ENCODE results near the gene RTCA. TPM values are rescaled to one million over a fixed set of nuclear protein-coding genes. Genes with fewer than 3 reads are reported as not detected.
"Not testable (repeated sequence)": the region's sequence is repeated elsewhere in the genome, so short reads cannot be mapped to it uniquely, and the experiment has no call there.

Gene RTCA
- total RNA-seq, 6 experiments from 2014 or later = 47.4 to 55.7 (median 53.2) TPM

DNA sequence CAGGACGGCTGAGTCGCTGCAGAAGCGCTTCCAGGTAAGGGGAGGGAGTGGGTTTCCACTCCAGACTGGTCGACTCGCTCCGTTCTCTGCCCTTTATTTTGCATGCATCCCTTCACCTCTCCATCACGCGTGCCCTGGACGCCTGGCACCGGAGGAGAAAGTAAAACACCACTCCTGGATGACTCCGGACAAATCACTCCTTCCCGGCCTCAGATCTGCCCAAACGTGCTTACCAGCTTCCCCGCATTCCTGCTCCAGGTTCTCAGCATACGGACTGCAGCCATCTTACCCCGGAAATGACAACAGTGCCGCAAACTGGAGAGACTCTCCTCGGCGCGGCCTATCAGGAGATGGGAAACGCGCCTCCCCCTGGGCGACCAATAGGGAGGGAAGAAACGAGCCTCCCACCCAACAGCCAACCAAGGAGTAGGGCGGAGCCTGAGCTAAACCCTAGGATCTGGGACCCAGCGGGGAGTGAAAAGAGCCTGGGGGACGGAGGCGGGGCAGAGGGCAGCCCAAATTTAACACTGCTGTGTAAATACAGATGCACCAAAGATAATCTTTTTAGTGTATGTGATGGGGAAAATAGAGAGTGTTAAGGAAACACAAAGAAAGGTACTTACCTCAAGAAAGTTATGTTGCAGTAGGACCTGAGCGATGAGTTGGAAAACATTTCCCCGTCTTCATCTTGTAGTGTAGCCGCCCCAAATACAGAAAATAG, 16.3 kb upstream of the RTCA start, which contains the start of gene DBT:
Gene DBT, minus strand, starts transcription at position 298 of the 721 bp plus-strand sequence. Its CDS starts 14 bp downstream, at position 284.
- peak; percentile 93 for DNase-seq
- H3K4me1 Mint-ChIP-seq (ENCODE audit: low read depth) = peaks cover 10% of the 10 kb centered on the region
- H3K9me3 Mint-ChIP-seq = no peaks in the 10 kb centered on the region
- H3K27ac Mint-ChIP-seq = no peak within 1 kb of the TSS
- peaks cover 6% of the 10 kb centered on the region; the same call in 1 of the 2 replicates for H3K27me3 Mint-ChIP-seq (ENCODE audit: insufficient read depth)
- no peak within 1 kb of the TSS for H3K4me3 Mint-ChIP-seq
- no peaks in the 10 kb centered on the region for H3K36me3 Mint-ChIP-seq (ENCODE audit: low read depth)
- TF ChIP-seq, protein P1, sequence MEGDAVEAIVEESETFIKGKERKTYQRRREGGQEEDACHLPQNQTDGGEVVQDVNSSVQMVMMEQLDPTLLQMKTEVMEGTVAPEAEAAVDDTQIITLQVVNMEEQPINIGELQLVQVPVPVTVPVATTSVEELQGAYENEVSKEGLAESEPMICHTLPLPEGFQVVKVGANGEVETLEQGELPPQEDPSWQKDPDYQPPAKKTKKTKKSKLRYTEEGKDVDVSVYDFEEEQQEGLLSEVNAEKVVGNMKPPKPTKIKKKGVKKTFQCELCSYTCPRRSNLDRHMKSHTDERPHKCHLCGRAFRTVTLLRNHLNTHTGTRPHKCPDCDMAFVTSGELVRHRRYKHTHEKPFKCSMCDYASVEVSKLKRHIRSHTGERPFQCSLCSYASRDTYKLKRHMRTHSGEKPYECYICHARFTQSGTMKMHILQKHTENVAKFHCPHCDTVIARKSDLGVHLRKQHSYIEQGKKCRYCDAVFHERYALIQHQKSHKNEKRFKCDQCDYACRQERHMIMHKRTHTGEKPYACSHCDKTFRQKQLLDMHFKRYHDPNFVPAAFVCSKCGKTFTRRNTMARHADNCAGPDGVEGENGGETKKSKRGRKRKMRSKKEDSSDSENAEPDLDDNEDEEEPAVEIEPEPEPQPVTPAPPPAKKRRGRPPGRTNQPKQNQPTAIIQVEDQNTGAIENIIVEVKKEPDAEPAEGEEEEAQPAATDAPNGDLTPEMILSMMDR (IDR thresholded peaks at IDR 0.05) = no peak

DNA sequence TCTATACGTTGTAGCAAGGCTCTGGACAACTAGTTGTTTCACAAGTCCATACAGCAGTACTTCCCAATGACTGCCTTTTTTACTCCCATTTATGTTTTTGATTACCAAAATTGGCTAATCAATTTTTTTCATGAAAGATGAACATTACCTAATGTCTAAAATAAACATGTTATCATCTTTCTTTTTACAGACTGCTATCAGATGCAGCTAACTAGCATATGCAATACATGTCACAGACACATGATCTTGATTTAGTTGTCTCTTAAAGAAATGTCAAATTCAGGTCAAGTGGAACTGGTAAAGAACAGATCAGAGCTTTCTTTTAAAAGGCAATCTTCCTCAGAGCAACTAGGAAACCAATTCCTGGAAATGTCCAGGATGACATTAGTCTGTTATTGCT, 15.8 kb upstream of the RTCA start:
- Mint-ChIP-seq H3K27me3 (ENCODE audit: insufficient read depth) (peaks cover 8% of the 10 kb centered on the region; the same call in 1 of the 2 replicates), H3K9me3 (no peaks in the 10 kb centered on the region), H3K36me3 (ENCODE audit: low read depth) (no peaks in the 10 kb centered on the region), H3K4me3 (no peak overlapping the region), H3K27ac (no peak overlapping the region), H3K4me1 (ENCODE audit: low read depth) (peaks cover 10% of the 10 kb centered on the region)
- TF ChIP-seq, protein P1 (IDR thresholded peaks at IDR 0.05) = no peak
- no peak for DNase-seq

DNA sequence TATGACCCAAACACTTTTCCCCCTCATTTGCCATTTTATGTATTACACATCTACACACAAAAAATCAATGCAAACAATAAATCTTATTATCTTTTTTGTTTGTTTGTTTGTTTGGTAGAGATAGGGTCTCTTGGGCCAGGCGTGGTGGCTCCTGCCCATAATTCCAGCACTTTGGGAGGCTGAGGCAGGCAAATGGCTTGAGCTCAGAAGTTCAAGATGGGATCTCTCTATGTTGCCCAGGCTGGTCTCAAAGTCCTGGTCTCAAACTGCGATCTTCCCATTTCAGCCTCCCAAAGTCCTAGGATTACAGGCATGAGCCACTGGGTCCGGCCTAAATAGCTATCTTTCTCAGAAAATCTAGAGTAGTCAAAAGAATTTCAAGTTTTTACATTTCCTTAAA, 15.2 kb upstream of the RTCA start:
- Mint-ChIP-seq H3K36me3 (ENCODE audit: low read depth) (no peaks in the 10 kb centered on the region), H3K27me3 (ENCODE audit: insufficient read depth) (peaks cover 13% of the 10 kb centered on the region), H3K27ac (no peak overlapping the region), H3K4me3 (no peak overlapping the region), H3K4me1 (ENCODE audit: low read depth) (peaks cover 10% of the 10 kb centered on the region), H3K9me3 (no peaks in the 10 kb centered on the region)
- TF ChIP-seq, protein P1 (IDR thresholded peaks at IDR 0.05) = no peak
- DNase-seq = no peak

GRCh38 chr1:100252901-100253300, 13.1 kb upstream of the RTCA start:
- peaks cover 14% of the 10 kb centered on the region for H3K27me3 Mint-ChIP-seq (ENCODE audit: insufficient read depth)
- TF ChIP-seq, protein P1 (IDR thresholded peaks at IDR 0.05) = no peak
- H3K27ac Mint-ChIP-seq = no peak overlapping the region
- no peak overlapping the region for H3K4me3 Mint-ChIP-seq
- no peak for DNase-seq
- H3K9me3 Mint-ChIP-seq = no peaks in the 10 kb centered on the region
- H3K4me1 Mint-ChIP-seq (ENCODE audit: low read depth) = no peaks in the 10 kb centered on the region
- no peaks in the 10 kb centered on the region for H3K36me3 Mint-ChIP-seq (ENCODE audit: low read depth)

- no peak overlapping the region for H3K27ac Mint-ChIP-seq
- H3K27me3 Mint-ChIP-seq (ENCODE audit: insufficient read depth) = peaks cover 14% of the 10 kb centered on the region
- no peak overlapping the region for H3K4me3 Mint-ChIP-seq
- TF ChIP-seq, protein P1 (IDR thresholded peaks at IDR 0.05) = no peak
- no peaks in the 10 kb centered on the region for H3K9me3 Mint-ChIP-seq
- H3K4me1 Mint-ChIP-seq (ENCODE audit: low read depth) = no peaks in the 10 kb centered on the region
- no peak for DNase-seq
- H3K36me3 Mint-ChIP-seq (ENCODE audit: low read depth) = no peaks in the 10 kb centered on the region
Measured at GRCh38 chr1:100253552-100253951, 12.5 kb upstream of the RTCA start.

- not testable (repeated sequence) for H3K36me3 Mint-ChIP-seq (ENCODE audit: low read depth); H3K4me3 Mint-ChIP-seq; H3K9me3 Mint-ChIP-seq; DNase-seq; H3K4me1 Mint-ChIP-seq (ENCODE audit: low read depth); H3K27ac Mint-ChIP-seq
- peaks cover 14% of the 10 kb centered on the region for H3K27me3 Mint-ChIP-seq (ENCODE audit: insufficient read depth)
Measured at GRCh38 chr1:100256273-100256672, 9.7 kb upstream of the RTCA start.

- H3K36me3 Mint-ChIP-seq (ENCODE audit: low read depth); H3K4me3 Mint-ChIP-seq: not testable (repeated sequence)
Measured at GRCh38 chr1:100258427-100258826, 7.6 kb upstream of the RTCA start.

More at GRCh38 chr1:100258427-100258826, 7.6 kb upstream of the RTCA start:
- peaks cover 11% of the 10 kb centered on the region for H3K27me3 Mint-ChIP-seq (ENCODE audit: insufficient read depth)
- not testable (repeated sequence) for H3K9me3 Mint-ChIP-seq; H3K27ac Mint-ChIP-seq; H3K4me1 Mint-ChIP-seq (ENCODE audit: low read depth); DNase-seq

All from HFFc6 (cell line).